ENCODE results near the gene OR2W1.

Gene OR2W1

GRCh38 chr6:29016559-29017427 lies 28.2 kb downstream of the OR2W1 start:
- H3K36me3 Mint-ChIP-seq (ENCODE audit: low read depth): no peaks in the 10 kb centered on the region
- H3K27me3 Mint-ChIP-seq (ENCODE audit: low read depth): peaks cover 38% of the 10 kb centered on the region

DNA sequence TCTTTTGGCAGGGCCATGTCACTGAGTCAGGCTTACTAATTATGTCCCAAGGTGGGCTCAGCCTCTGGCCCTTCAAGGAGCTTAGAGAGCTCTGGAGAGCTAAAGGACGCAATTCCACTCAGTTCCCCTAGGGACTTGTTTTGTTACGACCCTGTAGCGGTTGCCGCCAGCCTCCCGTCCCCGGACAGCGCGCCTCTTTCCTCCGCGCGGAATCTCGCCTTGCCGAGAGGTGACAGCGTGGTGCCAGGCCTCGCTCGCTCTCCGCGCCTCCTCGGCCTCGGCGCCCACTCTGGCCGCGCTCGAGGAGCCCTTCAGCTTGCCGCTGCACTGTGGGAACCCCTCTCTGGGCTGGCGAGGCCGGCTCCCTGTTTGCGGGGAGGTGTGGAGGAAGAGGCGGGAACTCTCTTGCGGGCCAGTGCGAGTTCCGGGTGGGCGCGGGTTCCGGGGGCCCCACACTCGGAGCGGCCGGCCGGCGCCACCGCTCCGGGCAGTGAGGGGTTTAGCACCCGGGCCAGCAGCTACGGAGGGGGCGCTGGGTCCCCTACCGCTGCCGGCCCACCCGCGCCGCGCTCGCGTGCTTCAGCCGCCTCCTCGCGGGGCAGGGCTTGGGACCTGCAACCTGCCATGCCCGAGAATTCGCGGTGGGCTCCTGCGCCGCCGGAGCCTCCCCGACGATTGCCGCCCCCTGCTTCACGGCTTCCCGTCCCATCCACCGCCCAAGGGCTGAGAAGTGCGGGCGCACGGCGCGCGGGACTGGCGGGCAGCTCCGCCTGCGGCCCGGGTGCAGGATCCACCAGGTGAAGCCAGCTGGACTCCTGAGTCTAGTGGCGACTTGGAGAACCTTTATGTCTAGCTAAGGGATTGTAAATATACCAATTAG lies 30.0 kb downstream of the OR2W1 start:
- H3K36me3 Mint-ChIP-seq (ENCODE audit: low read depth): peaks cover 3% of the 10 kb centered on the region
- H3K4me1 Mint-ChIP-seq (ENCODE audit: low read depth): peaks cover 21% of the 10 kb centered on the region
- no peak overlapping the region for H3K4me3 Mint-ChIP-seq

More at GRCh38 chr6:29016559-29017427, 28.2 kb downstream of the OR2W1 start:
- Mint-ChIP-seq H3K4me3 (peak overlapping the region; percentile 87), H3K4me1 (ENCODE audit: low read depth) (peaks cover 15% of the 10 kb centered on the region), H3K9me3 (peaks cover 5% of the 10 kb centered on the region), H3K27ac (peak overlapping the region; percentile 84)

GRCh38 chr6:29011276-29011734 lies 33.7 kb downstream of the OR2W1 start:
- peaks cover 32% of the 10 kb centered on the region for H3K27me3 Mint-ChIP-seq (ENCODE audit: low read depth)
- H3K27ac Mint-ChIP-seq: peak overlapping the region; percentile 78
- peaks cover 13% of the 10 kb centered on the region for H3K4me1 Mint-ChIP-seq (ENCODE audit: low read depth)
- H3K4me3 Mint-ChIP-seq: peak overlapping the region; percentile 90
- H3K9me3 Mint-ChIP-seq: peaks cover 5% of the 10 kb centered on the region
- H3K36me3 Mint-ChIP-seq (ENCODE audit: low read depth): peaks cover 3% of the 10 kb centered on the region

More for the DNA sequence above, 30.0 kb downstream of the OR2W1 start:
- Mint-ChIP-seq H3K27ac (no peak overlapping the region), H3K27me3 (ENCODE audit: low read depth) (peaks cover 41% of the 10 kb centered on the region), H3K9me3 (peaks cover 5% of the 10 kb centered on the region)

DNA sequence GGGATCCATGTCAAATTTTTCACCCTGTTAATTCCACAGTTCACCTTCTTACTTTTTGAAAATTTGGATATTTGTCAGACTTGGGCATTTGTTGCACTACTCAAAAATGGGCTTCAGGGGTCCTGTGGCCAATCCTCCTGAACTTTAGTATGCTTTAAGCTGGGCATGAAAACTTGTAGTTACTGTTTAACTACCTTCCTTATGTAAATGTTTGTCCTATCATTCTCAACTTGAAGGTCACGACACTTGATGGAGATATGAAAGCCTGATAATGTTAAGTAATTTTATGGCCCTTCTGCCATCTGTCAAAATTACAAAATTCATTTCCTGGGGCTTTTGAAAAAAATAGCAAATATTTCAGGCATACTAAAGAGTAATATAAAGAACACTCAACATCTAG lies 35.6 kb downstream of the OR2W1 start:
- H3K27me3 Mint-ChIP-seq (ENCODE audit: low read depth): peaks cover 32% of the 10 kb centered on the region
- peaks cover 25% of the 10 kb centered on the region for H3K4me1 Mint-ChIP-seq (ENCODE audit: low read depth)
- H3K27ac Mint-ChIP-seq: no peak overlapping the region
- no peak overlapping the region for H3K4me3 Mint-ChIP-seq
- H3K36me3 Mint-ChIP-seq (ENCODE audit: low read depth): peaks cover 12% of the 10 kb centered on the region
- peaks cover 14% of the 10 kb centered on the region for H3K9me3 Mint-ChIP-seq

GRCh38 chr6:29008089-29008488 lies 36.9 kb downstream of the OR2W1 start:
- Mint-ChIP-seq H3K36me3 (ENCODE audit: low read depth) (peaks cover 12% of the 10 kb centered on the region), H3K27me3 (ENCODE audit: low read depth) (peaks cover 28% of the 10 kb centered on the region), H3K27ac (no peak overlapping the region), H3K4me1 (ENCODE audit: low read depth) (peaks cover 26% of the 10 kb centered on the region), H3K9me3 (peaks cover 14% of the 10 kb centered on the region), H3K4me3 (no peak overlapping the region)

DNA sequence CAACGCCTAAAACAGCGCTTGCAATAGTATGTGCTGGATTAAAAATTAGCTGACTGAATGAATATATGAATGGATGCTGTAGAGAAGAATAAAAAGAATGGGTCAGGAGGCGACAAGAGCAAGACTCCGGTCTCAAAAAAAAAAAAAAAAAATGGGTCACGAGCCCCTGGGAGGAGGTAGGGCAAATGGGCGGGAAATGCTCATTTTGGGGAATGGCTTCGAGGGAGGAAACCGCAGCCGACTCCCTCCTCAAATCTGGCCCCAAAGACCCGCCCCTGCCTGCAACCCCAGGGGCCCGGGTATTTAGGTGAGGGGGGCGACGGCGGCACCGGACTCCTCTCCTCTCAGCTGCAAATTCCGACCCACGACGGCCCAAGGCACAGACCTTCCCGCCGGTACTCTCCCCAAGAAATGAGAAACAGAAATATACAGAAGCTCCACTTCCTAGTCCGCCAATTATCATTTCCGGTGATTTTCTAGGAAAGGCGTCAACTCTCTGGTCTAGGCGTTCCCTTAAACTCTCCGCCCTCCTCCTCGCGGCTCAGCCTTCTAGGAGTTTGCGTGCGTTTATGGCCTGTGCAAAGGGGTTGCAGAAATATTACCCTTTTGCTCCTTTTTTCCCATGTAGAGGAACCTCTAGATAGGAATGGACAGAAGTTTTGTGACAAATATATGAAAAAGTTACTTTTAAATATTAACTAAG lies 39.6 kb downstream of the OR2W1 start, which contains the start of gene ZNF311:
Gene ZNF311, minus strand, starts transcription at position 133 of the 703 bp plus-strand sequence. CDS start 1,361 bp downstream, outside the sequence.
- Mint-ChIP-seq H3K36me3 (ENCODE audit: low read depth) (peaks cover 9% of the 10 kb centered on the region), H3K9me3 (peaks cover 14% of the 10 kb centered on the region), H3K27ac (peak within 1 kb of the TSS; percentile 85), H3K4me1 (ENCODE audit: low read depth) (peaks cover 20% of the 10 kb centered on the region), H3K4me3 (peak within 1 kb of the TSS; percentile 88), H3K27me3 (ENCODE audit: low read depth) (peaks cover 16% of the 10 kb centered on the region)

- no peaks in the 10 kb centered on the region for H3K36me3 Mint-ChIP-seq (ENCODE audit: low read depth)
Measured at GRCh38 chr6:28996844-28997510, 48.0 kb downstream of the OR2W1 start.

DNA sequence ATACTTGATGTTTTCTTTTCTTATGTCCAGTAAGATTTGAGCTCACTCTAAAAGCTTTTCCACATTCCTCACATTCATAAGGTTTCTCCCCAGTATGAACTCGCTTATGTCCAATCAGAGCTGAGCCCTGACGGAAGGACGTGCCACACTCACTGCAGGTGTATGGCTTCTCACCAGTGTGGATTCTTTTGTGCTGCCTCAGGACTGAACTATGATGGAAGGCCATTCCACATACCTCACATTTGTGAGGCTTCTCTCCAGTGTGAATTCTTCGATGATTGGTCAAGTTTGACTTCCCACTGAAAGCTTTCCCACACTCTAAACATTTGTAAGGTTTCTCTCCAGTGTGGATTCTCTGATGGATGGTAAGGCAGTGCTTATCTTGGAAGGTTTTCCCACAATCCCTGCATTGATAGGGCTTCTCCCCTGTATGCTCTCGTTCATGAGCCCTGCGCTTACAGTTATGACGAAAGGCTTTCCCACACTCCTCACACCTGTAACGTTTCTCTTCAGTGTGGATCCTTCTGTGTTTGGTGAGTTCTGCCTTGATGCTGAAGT lies 49.8 kb downstream of the OR2W1 start:
- Mint-ChIP-seq H3K36me3 (ENCODE audit: low read depth) (no peaks in the 10 kb centered on the region), H3K4me1 (ENCODE audit: low read depth) (peaks cover 2% of the 10 kb centered on the region), H3K27me3 (ENCODE audit: low read depth) (peaks cover 35% of the 10 kb centered on the region), H3K4me3 (no peak overlapping the region), H3K27ac (no peak overlapping the region), H3K9me3 (peaks cover 7% of the 10 kb centered on the region)

More at GRCh38 chr6:28996844-28997510, 48.0 kb downstream of the OR2W1 start:
- H3K4me3 Mint-ChIP-seq: no peak overlapping the region
- peaks cover 27% of the 10 kb centered on the region for H3K27me3 Mint-ChIP-seq (ENCODE audit: low read depth)
- H3K27ac Mint-ChIP-seq: no peak overlapping the region
- H3K4me1 Mint-ChIP-seq (ENCODE audit: low read depth): peaks cover 2% of the 10 kb centered on the region
- H3K9me3 Mint-ChIP-seq: peaks cover 7% of the 10 kb centered on the region

Measured in T-helper 1 cell treated with Interleukin-12 subunit alpha and Interleukin-12 subunit beta and Interleukin-4 antibody, amounts not matched to agents 30 μg/mL and 1 μg/mL, for 36 hours (primary cell).